CD4-positive, alpha-beta T cell treated with Interferon gamma for 1 hour (primary cell): ENCODE results near the gene GNRH2.
"Not testable (repeated sequence)": the region's sequence is repeated elsewhere in the genome, so short reads cannot be mapped to it uniquely, and the experiment has no call there.

ENCODE experiments used
- DNase-seq: peaks from one replicate; pipeline ENCODE4 v3.0.0-alpha.2; 2020

GNRH2 gene

GRCh38 chr20:3044336-3044965 is 1.0 kb downstream of the GNRH2 start:
- DNase-seq = no peak

GRCh38 chr20:3045042-3045815 is 1.8 kb downstream of the GNRH2 start:
- DNase-seq = peak; percentile 55

- DNase-seq = peak; percentile 66
These were observed 2.6 kb downstream of the GNRH2 start, which contains the start of gene MRPS26 for GRCh38 chr20:3045816-3046676. Gene MRPS26 (plus strand): TSS chr20:3046052. CDS start chr20:3046069, 17 bp downstream.

- DNase-seq = no peak
These were observed 3.4 kb downstream of the GNRH2 start for GRCh38 chr20:3046677-3047462.

- no peak for DNase-seq
These were observed 4.3 kb downstream of the GNRH2 start for GRCh38 chr20:3047486-3048419.

- no peak for DNase-seq
These were observed 8.1 kb downstream of the GNRH2 start for GRCh38 chr20:3051385-3052019.

- DNase-seq = no peak
These were observed 16.1 kb downstream of the GNRH2 start for GRCh38 chr20:3059489-3059888.

GRCh38 chr20:3064119-3064518 is 20.7 kb downstream of the GNRH2 start:
- not testable (repeated sequence) for DNase-seq

GRCh38 chr20:3067139-3068014 is 24.0 kb downstream of the GNRH2 start:
- DNase-seq = no peak

GRCh38 chr20:3068075-3068474 is 24.7 kb downstream of the GNRH2 start:
- no peak for DNase-seq

- DNase-seq = peak; percentile 38
These were observed 25.8 kb downstream of the GNRH2 start for GRCh38 chr20:3068986-3069900.

- no peak for DNase-seq
These were observed 27.3 kb downstream of the GNRH2 start for GRCh38 chr20:3070725-3071124.

GRCh38 chr20:3071266-3071609 is 27.8 kb downstream of the GNRH2 start:
- DNase-seq = no peak

GRCh38 chr20:3071610-3072529 is 28.4 kb downstream of the GNRH2 start, which contains the start of gene OXT:
Gene OXT (plus strand): TSS chr20:3071620. CDS start chr20:3071656, 36 bp downstream.
- peak; percentile 78 for DNase-seq

GRCh38 chr20:3072530-3073250 is 29.3 kb downstream of the GNRH2 start:
- no peak for DNase-seq

GRCh38 chr20:3073251-3073643 is 29.8 kb downstream of the GNRH2 start:
- DNase-seq = not testable (repeated sequence)

- DNase-seq = no peak
These were observed 31.4 kb downstream of the GNRH2 start for GRCh38 chr20:3074812-3075211.
